ENCODE measurements around the gene ZG16. TPM values are rescaled to one million over a fixed set of nuclear protein-coding genes. Genes with fewer than 3 reads are reported as not detected.

The ZG16 gene
- total and polyA plus RNA-seq, 2 experiments from 2014 or later = not detected

- TF ChIP-seq ZNF462 (CRISPR knock-in tag; IDR thresholded peaks at IDR 0.05) (no peak), REST (IDR thresholded peaks at IDR 0.05; ENCODE audit: unreplicated experiment) (no peak), CREB1 (CRISPR knock-in tag; IDR thresholded peaks at IDR 0.05; ENCODE audit: low read depth) (no peak), ETS1 (IDR thresholded peaks at IDR 0.05) (no peak)
Observed at GRCh38 chr16:29806099-29806579, 28.1 kb downstream of the ZG16 start, which contains the start of gene MAZ (continued).

Measured in GM23338 (cell line).